HL-60 (cell line): Measurements from ENCODE around the gene SMIM38.

ENCODE experiments used
- POLR2AphosphoS5 ChIP-seq: IDR thresholded peaks from 2 replicates; pipeline ENCODE4 v1.6.1; 2012; ENCODE audit warnings: low read depth
- TF ChIP-seq, protein P1 (sequence below): IDR thresholded peaks from one replicate; pipeline ENCODE4 v1.5.1; 2011; ENCODE audit warnings: low read length, control low read depth, inconsistent platforms; ENCODE audit not compliant: insufficient read depth
- TF ChIP-seq, protein P2 (sequence below): IDR thresholded peaks from 2 replicates; pipeline ENCODE4 v1.6.1; 2012; ENCODE audit warnings: low read depth; ENCODE audit not compliant: insufficient replicate concordance

DNA sequence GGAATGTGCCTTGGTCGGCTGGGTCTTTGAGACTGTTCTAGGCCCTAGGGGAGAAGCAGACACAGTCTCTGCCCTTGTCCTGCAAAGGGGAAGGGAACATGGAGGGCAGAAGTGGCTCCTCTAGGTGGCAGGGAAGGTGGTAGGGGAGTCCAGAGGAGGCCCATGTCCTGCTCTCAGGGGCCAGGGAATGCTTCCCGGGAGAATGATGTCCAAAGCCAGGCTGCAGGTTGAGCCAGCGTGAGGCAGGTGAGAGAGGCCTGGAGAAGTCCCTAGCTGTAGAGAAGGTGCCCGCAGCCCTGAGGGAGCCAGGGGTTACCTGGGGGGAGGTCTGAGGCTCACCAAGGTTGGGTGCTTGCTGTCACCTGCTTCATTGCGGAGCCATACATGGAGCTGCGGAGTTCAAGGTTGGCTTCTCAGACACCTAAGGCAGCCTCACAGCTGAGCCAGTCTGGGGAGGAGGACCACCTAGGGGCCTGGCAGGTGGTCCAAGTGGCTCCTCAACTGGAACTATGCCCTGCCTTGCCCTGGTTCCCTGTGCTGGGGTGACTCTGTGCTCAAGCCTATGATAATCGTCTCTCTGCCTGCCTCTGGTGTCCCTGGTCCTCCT lies 46.1 kb downstream of the SMIM38 start:
- TF ChIP-seq, protein P1, sequence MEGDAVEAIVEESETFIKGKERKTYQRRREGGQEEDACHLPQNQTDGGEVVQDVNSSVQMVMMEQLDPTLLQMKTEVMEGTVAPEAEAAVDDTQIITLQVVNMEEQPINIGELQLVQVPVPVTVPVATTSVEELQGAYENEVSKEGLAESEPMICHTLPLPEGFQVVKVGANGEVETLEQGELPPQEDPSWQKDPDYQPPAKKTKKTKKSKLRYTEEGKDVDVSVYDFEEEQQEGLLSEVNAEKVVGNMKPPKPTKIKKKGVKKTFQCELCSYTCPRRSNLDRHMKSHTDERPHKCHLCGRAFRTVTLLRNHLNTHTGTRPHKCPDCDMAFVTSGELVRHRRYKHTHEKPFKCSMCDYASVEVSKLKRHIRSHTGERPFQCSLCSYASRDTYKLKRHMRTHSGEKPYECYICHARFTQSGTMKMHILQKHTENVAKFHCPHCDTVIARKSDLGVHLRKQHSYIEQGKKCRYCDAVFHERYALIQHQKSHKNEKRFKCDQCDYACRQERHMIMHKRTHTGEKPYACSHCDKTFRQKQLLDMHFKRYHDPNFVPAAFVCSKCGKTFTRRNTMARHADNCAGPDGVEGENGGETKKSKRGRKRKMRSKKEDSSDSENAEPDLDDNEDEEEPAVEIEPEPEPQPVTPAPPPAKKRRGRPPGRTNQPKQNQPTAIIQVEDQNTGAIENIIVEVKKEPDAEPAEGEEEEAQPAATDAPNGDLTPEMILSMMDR = no peak
- TF ChIP-seq POLR2AphosphoS5 = no peak
- TF ChIP-seq, protein P2, sequence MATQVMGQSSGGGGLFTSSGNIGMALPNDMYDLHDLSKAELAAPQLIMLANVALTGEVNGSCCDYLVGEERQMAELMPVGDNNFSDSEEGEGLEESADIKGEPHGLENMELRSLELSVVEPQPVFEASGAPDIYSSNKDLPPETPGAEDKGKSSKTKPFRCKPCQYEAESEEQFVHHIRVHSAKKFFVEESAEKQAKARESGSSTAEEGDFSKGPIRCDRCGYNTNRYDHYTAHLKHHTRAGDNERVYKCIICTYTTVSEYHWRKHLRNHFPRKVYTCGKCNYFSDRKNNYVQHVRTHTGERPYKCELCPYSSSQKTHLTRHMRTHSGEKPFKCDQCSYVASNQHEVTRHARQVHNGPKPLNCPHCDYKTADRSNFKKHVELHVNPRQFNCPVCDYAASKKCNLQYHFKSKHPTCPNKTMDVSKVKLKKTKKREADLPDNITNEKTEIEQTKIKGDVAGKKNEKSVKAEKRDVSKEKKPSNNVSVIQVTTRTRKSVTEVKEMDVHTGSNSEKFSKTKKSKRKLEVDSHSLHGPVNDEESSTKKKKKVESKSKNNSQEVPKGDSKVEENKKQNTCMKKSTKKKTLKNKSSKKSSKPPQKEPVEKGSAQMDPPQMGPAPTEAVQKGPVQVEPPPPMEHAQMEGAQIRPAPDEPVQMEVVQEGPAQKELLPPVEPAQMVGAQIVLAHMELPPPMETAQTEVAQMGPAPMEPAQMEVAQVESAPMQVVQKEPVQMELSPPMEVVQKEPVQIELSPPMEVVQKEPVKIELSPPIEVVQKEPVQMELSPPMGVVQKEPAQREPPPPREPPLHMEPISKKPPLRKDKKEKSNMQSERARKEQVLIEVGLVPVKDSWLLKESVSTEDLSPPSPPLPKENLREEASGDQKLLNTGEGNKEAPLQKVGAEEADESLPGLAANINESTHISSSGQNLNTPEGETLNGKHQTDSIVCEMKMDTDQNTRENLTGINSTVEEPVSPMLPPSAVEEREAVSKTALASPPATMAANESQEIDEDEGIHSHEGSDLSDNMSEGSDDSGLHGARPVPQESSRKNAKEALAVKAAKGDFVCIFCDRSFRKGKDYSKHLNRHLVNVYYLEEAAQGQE = no peak
